ENCODE results near the gene PTPRCAP.
A peak's percentile ranks its signal among the peaks of the same experiment; 100 is the strongest.

Gene PTPRCAP

GRCh38 chr11:67419325-67420049, 18.0 kb downstream of the PTPRCAP start:
- Mint-ChIP-seq H3K36me3 (ENCODE audit: low read depth) (no peaks in the 10 kb centered on the region), H3K9me3 (no peaks in the 10 kb centered on the region), H3K4me1 (ENCODE audit: low read depth) (peaks cover 64% of the 10 kb centered on the region), H3K27me3 (peaks cover 60% of the 10 kb centered on the region), H3K27ac (no peak overlapping the region), H3K4me3 (peak overlapping the region; percentile 76)
- intact Hi-C loops (cut with micrococcal nuclease), result loop anchor here (2.0 kb wide), 1 partner anchor 17 kb away; no protein-coding TSS in a partner anchor

- intact Hi-C loops (cut with micrococcal nuclease), result no loop called here
- H3K4me1 Mint-ChIP-seq (ENCODE audit: low read depth), result peaks cover 63% of the 10 kb centered on the region
- no peaks in the 10 kb centered on the region for H3K9me3 Mint-ChIP-seq
These were observed 18.8 kb downstream of the PTPRCAP start for GRCh38 chr11:67418476-67419281.

DNA sequence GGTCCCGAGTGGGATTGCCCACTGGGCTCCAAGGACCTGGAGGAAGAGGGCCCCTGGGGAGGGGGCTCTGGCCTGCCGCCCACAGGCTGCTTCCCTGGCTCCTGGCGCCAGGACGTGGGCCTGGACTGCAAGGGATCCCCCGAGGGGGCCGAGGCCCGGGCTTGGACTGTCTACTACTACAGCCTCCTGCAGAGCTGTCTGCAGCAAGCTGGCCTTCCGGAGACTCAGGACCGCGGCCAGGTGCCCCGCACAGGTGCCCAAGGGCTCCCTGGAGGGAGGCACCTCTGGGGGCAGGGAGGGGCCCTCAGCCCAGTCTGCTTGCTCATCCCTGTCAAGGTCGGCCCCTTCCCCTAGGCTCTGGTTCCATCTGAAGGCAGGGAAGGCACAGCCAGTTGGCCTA, 20.1 kb downstream of the PTPRCAP start:
- H3K4me1 Mint-ChIP-seq (ENCODE audit: low read depth), result peaks cover 67% of the 10 kb centered on the region
- no peak overlapping the region for H3K4me3 Mint-ChIP-seq
- no peak overlapping the region for H3K27ac Mint-ChIP-seq
- peaks cover 74% of the 10 kb centered on the region for H3K27me3 Mint-ChIP-seq
- H3K36me3 Mint-ChIP-seq (ENCODE audit: low read depth), result no peaks in the 10 kb centered on the region
- intact Hi-C loops (cut with micrococcal nuclease), result no loop called here
- no peaks in the 10 kb centered on the region for H3K9me3 Mint-ChIP-seq

More at GRCh38 chr11:67418476-67419281, 18.8 kb downstream of the PTPRCAP start:
- Mint-ChIP-seq H3K27me3 (peaks cover 68% of the 10 kb centered on the region), H3K27ac (no peak overlapping the region), H3K4me3 (peak overlapping the region; percentile 24), H3K36me3 (ENCODE audit: low read depth) (no peaks in the 10 kb centered on the region)

- Mint-ChIP-seq H3K4me1 (ENCODE audit: low read depth) (peaks cover 69% of the 10 kb centered on the region), H3K36me3 (ENCODE audit: low read depth) (no peaks in the 10 kb centered on the region), H3K9me3 (no peaks in the 10 kb centered on the region), H3K27me3 (peaks cover 81% of the 10 kb centered on the region), H3K4me3 (peak overlapping the region; percentile 34), H3K27ac (no peak overlapping the region)
- intact Hi-C loops (cut with micrococcal nuclease), result no loop called here
These were observed 20.8 kb downstream of the PTPRCAP start for GRCh38 chr11:67416416-67417335.

- H3K27me3 Mint-ChIP-seq, result peaks cover 91% of the 10 kb centered on the region
- no peak within 1 kb of the TSS for H3K27ac Mint-ChIP-seq
- no peaks in the 10 kb centered on the region for H3K36me3 Mint-ChIP-seq (ENCODE audit: low read depth)
- H3K9me3 Mint-ChIP-seq, result no peaks in the 10 kb centered on the region
- intact Hi-C loops (cut with micrococcal nuclease), result no loop called here
- peaks cover 64% of the 10 kb centered on the region for H3K4me1 Mint-ChIP-seq (ENCODE audit: low read depth)
- peak within 1 kb of the TSS; percentile 34 for H3K4me3 Mint-ChIP-seq
These were observed 21.8 kb downstream of the PTPRCAP start, which contains the start of gene CARNS1 for GRCh38 chr11:67415501-67416304. TSS of gene CARNS1 (plus strand) at chr11:67415678. CDS start at chr11:67416200, 522 bp downstream.

- Mint-ChIP-seq H3K36me3 (ENCODE audit: low read depth) (no peaks in the 10 kb centered on the region), H3K4me1 (ENCODE audit: low read depth) (peaks cover 56% of the 10 kb centered on the region), H3K9me3 (no peaks in the 10 kb centered on the region), H3K27me3 (peaks cover 74% of the 10 kb centered on the region), H3K27ac (no peak overlapping the region), H3K4me3 (no peak overlapping the region)
- intact Hi-C loops (cut with micrococcal nuclease), result no loop called here
These were observed 24.1 kb downstream of the PTPRCAP start for GRCh38 chr11:67413266-67413849.

GRCh38 chr11:67412495-67413179, 24.8 kb downstream of the PTPRCAP start:
- intact Hi-C loops (cut with micrococcal nuclease), result no loop called here
- H3K4me3 Mint-ChIP-seq, result no peak overlapping the region

GRCh38 chr11:67411785-67412152, 25.7 kb downstream of the PTPRCAP start:
- no peak overlapping the region for H3K27ac Mint-ChIP-seq
- H3K9me3 Mint-ChIP-seq, result no peaks in the 10 kb centered on the region
- intact Hi-C loops (cut with micrococcal nuclease), result no loop called here
- H3K4me1 Mint-ChIP-seq (ENCODE audit: low read depth), result peaks cover 60% of the 10 kb centered on the region
- no peaks in the 10 kb centered on the region for H3K36me3 Mint-ChIP-seq (ENCODE audit: low read depth)
- H3K4me3 Mint-ChIP-seq, result no peak overlapping the region
- peaks cover 59% of the 10 kb centered on the region for H3K27me3 Mint-ChIP-seq

More at GRCh38 chr11:67412495-67413179, 24.8 kb downstream of the PTPRCAP start:
- Mint-ChIP-seq H3K27me3 (peaks cover 67% of the 10 kb centered on the region), H3K4me1 (ENCODE audit: low read depth) (peaks cover 58% of the 10 kb centered on the region), H3K36me3 (ENCODE audit: low read depth) (no peaks in the 10 kb centered on the region), H3K9me3 (no peaks in the 10 kb centered on the region), H3K27ac (no peak overlapping the region)

DNA sequence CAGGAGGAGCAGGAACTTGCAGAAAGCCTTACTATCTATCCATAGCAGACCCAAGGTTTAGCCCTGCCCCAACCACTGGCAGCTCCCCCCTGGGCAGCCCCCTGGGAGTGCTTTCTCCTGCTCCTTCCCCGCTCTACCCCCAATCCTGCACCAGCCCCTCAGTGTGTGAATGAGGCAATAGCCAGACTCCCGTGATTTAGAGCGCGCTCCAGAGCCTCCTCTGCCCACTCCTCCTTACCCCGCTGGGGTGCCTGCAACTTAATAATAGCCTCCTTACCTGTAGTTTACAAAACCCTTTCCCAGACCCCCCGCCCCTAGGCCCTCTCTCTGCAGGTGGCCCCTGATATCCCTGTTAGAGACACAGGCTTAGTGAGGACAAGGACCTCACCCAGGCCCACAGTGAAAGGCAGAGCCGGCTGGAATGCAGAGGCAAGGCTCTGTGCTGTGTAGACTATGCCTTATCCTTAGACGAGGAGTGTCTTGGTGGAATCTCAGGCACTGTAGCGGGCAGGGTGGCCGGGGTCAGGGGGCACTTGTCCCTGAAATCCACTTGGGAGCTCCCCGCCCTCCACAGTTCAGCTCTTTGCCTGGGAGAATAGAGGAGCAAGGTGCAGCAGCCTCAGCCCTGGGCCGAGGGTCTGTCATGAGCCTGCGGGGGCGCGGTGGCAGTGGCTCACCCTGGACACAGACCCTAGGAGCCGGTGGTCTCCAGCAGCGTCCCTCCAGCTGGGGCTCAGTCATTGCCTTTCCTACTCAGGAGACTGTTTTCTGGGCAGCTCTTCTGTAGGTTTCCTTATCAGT, 26.3 kb downstream of the PTPRCAP start:
- Mint-ChIP-seq H3K27ac (no peak overlapping the region), H3K4me1 (ENCODE audit: low read depth) (peaks cover 60% of the 10 kb centered on the region), H3K27me3 (peaks cover 53% of the 10 kb centered on the region), H3K4me3 (no peak overlapping the region), H3K9me3 (no peaks in the 10 kb centered on the region), H3K36me3 (ENCODE audit: low read depth) (no peaks in the 10 kb centered on the region)
- intact Hi-C loops (cut with micrococcal nuclease), result no loop called here

GRCh38 chr11:67410369-67410831, 27.1 kb downstream of the PTPRCAP start:
- no peak overlapping the region for H3K27ac Mint-ChIP-seq
- H3K9me3 Mint-ChIP-seq, result no peaks in the 10 kb centered on the region
- intact Hi-C loops (cut with micrococcal nuclease), result no loop called here
- no peaks in the 10 kb centered on the region for H3K36me3 Mint-ChIP-seq (ENCODE audit: low read depth)
- peaks cover 49% of the 10 kb centered on the region for H3K27me3 Mint-ChIP-seq
- no peak overlapping the region for H3K4me3 Mint-ChIP-seq
- H3K4me1 Mint-ChIP-seq (ENCODE audit: low read depth), result peaks cover 62% of the 10 kb centered on the region

GRCh38 chr11:67409781-67410368, 27.6 kb downstream of the PTPRCAP start:
- H3K27ac Mint-ChIP-seq, result no peak overlapping the region
- H3K36me3 Mint-ChIP-seq (ENCODE audit: low read depth), result no peaks in the 10 kb centered on the region
- intact Hi-C loops (cut with micrococcal nuclease), result no loop called here

More at GRCh38 chr11:67409781-67410368, 27.6 kb downstream of the PTPRCAP start:
- no peaks in the 10 kb centered on the region for H3K9me3 Mint-ChIP-seq
- H3K4me1 Mint-ChIP-seq (ENCODE audit: low read depth), result peaks cover 62% of the 10 kb centered on the region
- peaks cover 44% of the 10 kb centered on the region for H3K27me3 Mint-ChIP-seq
- peak overlapping the region; percentile 23 for H3K4me3 Mint-ChIP-seq

Data from dendritic cell treated with granulocyte-macrophage colony-stimulating factor and Interleukin-4, amounts not matched to agents 40 ng/mL and 50 ng/mL, for 4 days (primary cell).